Tibial artery (tissue), 4 donors: Measurements from ENCODE around the gene C14orf119.
A peak's percentile ranks its signal among the peaks of the same experiment; 100 is the strongest.

ENCODE experiments used
- DNase-seq, 2 donors: peaks; one replicate each; pipeline ENCODE4 v3.0.0-alpha.2; 2019
- H3K27ac ChIP-seq, 2 donors: fragments of 200-600 bp; sonication (generic) in 1 of 2; 1 replicate in 1 of 2; 2 replicates in 1 of 2; pipeline ENCODE4 v1.5.1; 2018 to 2019; ENCODE audit warnings: mild to moderate bottlenecking in 1 of 2
- H3K27me3 ChIP-seq, 2 donors: fragments of 200-600 bp; sonication (generic) in 1 of 2; one replicate each; pipeline versions ENCODE4 v1.5.1 to v1.6.0; 2016 to 2019
- H3K36me3 ChIP-seq, 3 donors: fragments of 200-600 bp; sonication (generic) in 2 of 3; one replicate each; pipeline ENCODE4 v1.5.1; 2016 to 2019; ENCODE audit warnings: mild to moderate bottlenecking in 2 of 3
- H3K4me1 ChIP-seq, 4 donors: fragments of 200-600 bp; sonication (generic) in 2 of 4; 1 replicate in 3 of 4; 2 replicates in 1 of 4; pipeline ENCODE4 v1.5.1; 2016 to 2019
- H3K4me3 ChIP-seq, 2 donors: fragments of 200-600 bp; sonication (generic) in 1 of 2; 1 replicate in 1 of 2; 2 replicates in 1 of 2; pipeline ENCODE4 v1.5.1; 2018 to 2019; ENCODE audit warnings: mild to moderate bottlenecking in 2 of 2
- H3K9me3 ChIP-seq, 3 donors: fragments of 200-600 bp; sonication (generic) in 1 of 3; one replicate each; pipeline ENCODE4 v1.5.1; 2016 to 2019
- CTCF ChIP-seq, 2 experiments: fragments of 200-600 bp in 1 of 2; fragments of 450-650 bp in 1 of 2; IDR thresholded peaks; one replicate each; pipeline ENCODE4 v1.5.1; 2017 to 2019; ENCODE audit warnings: antibody characterized with exemption in 2 of 2, mild to moderate bottlenecking in 1 of 2, moderate library complexity in 1 of 2
- intact Hi-C: fragments of 100-400 bp; cut with DNase I; formaldehyde crosslinking; loops from one replicate; pipeline ENCODE4 v1.15.0; 2023; ENCODE audit warnings: low total_unique reads

The C14orf119 gene

GRCh38 chr14:23129759-23130316, 34.5 kb downstream of the C14orf119 start:
- Histone ChIP-seq H3K4me3 (no peak overlapping the region), H3K27me3 (no peaks in the 10 kb centered on the region), H3K4me1 (peaks cover 2 to 20% (median 19%) of the 10 kb centered on the region in 4 donors), H3K36me3 (peaks cover 68 to 79% (median 68%) of the 10 kb centered on the region in 3 donors), H3K9me3 (no peaks in the 10 kb centered on the region), H3K27ac (no peak overlapping the region)
- DNase-seq = no peak
- no peak for TF ChIP-seq CTCF (IDR thresholded peaks at IDR 0.05)
- intact Hi-C loops = no loop called here

- H3K4me3 ChIP-seq = no peak overlapping the region
- no peak overlapping the region for H3K27ac ChIP-seq
- intact Hi-C loops = no loop called here
- peaks cover 68 to 88% (median 78%) of the 10 kb centered on the region in 3 donors for H3K36me3 ChIP-seq
- DNase-seq = peak in 1 of 2 donors; percentile 67
- H3K4me1 ChIP-seq = peaks cover 0 to 10% (median 9%) of the 10 kb centered on the region in 4 donors
- H3K27me3 ChIP-seq = no peaks in the 10 kb centered on the region
- no peak for TF ChIP-seq CTCF (IDR thresholded peaks at IDR 0.05)
- H3K9me3 ChIP-seq = no peaks in the 10 kb centered on the region
These were observed 35.6 kb downstream of the C14orf119 start for GRCh38 chr14:23130871-23131270.

GRCh38 chr14:23131482-23131881, 36.2 kb downstream of the C14orf119 start:
- no peak overlapping the region for H3K27ac ChIP-seq
- peaks cover 0 to 6% (median 3%) of the 10 kb centered on the region in 4 donors for H3K4me1 ChIP-seq
- TF ChIP-seq CTCF (IDR thresholded peaks at IDR 0.05) = no peak
- no peak overlapping the region for H3K4me3 ChIP-seq
- no peaks in the 10 kb centered on the region for H3K27me3 ChIP-seq
- intact Hi-C loops = no loop called here
- H3K36me3 ChIP-seq = peaks cover 73 to 88% (median 83%) of the 10 kb centered on the region in 3 donors
- no peaks in the 10 kb centered on the region for H3K9me3 ChIP-seq
- DNase-seq = no peak

- intact Hi-C loops = no loop called here
- Histone ChIP-seq H3K9me3 (no peaks in the 10 kb centered on the region), H3K27me3 (no peaks in the 10 kb centered on the region), H3K4me1 (peaks cover 0 to 6% (median 0%) of the 10 kb centered on the region in 4 donors), H3K27ac (no peak overlapping the region), H3K4me3 (no peak overlapping the region), H3K36me3 (peaks cover 74 to 88% (median 83%) of the 10 kb centered on the region in 3 donors)
- no peak for TF ChIP-seq CTCF (IDR thresholded peaks at IDR 0.05)
- no peak for DNase-seq
These were observed 37.7 kb downstream of the C14orf119 start for GRCh38 chr14:23132970-23133369.

- Histone ChIP-seq H3K4me3 (no peak overlapping the region), H3K4me1 (peaks cover 0 to 2% (median 2%) of the 10 kb centered on the region in 4 donors), H3K36me3 (peaks cover 66 to 82% (median 80%) of the 10 kb centered on the region in 3 donors), H3K27me3 (no peaks in the 10 kb centered on the region), H3K27ac (no peak overlapping the region), H3K9me3 (no peaks in the 10 kb centered on the region)
- DNase-seq = no peak
- TF ChIP-seq CTCF (IDR thresholded peaks at IDR 0.05) = no peak
- intact Hi-C loops = no loop called here
These were observed 41.3 kb downstream of the C14orf119 start for GRCh38 chr14:23136566-23137133.
